ENCODE measurements around the gene LRRC32.

Gene LRRC32

GRCh38 chr11:76627606-76628005 is 42.9 kb downstream of the LRRC32 start:
- no peak for ATAC-seq (ENCODE audit: low read depth)
- no peak for TF ChIP-seq CTCF (IDR thresholded peaks at IDR 0.05; ENCODE audit: poor library complexity, severe bottlenecking)

GRCh38 chr11:76626921-76627401 is 43.6 kb downstream of the LRRC32 start:
- H3K27me3 ChIP-seq (ENCODE audit: insufficient read depth, poor library complexity, severe bottlenecking), result no peaks in the 10 kb centered on the region
- H3K4me1 ChIP-seq (ENCODE audit: insufficient read depth, poor library complexity, severe bottlenecking), result no peaks in the 10 kb centered on the region
- H3K4me3 ChIP-seq (ENCODE audit: severe bottlenecking), result no peak overlapping the region
- no peaks in the 10 kb centered on the region for H3K36me3 ChIP-seq (ENCODE audit: low read depth)
- no peak for DNase-seq (ENCODE audit: low spot score)
- no peaks in the 10 kb centered on the region for H3K9me3 ChIP-seq (ENCODE audit: severe bottlenecking)
- no peak overlapping the region for H3K27ac ChIP-seq (ENCODE audit: poor library complexity, severe bottlenecking)
- no peak for TF ChIP-seq CTCF (IDR thresholded peaks at IDR 0.05; ENCODE audit: poor library complexity, severe bottlenecking)
- no peak for ATAC-seq (ENCODE audit: low read depth)

More at GRCh38 chr11:76627606-76628005, 42.9 kb downstream of the LRRC32 start:
- DNase-seq (ENCODE audit: low spot score), result no peak
- no peaks in the 10 kb centered on the region for H3K27me3 ChIP-seq (ENCODE audit: insufficient read depth, poor library complexity, severe bottlenecking)
- no peaks in the 10 kb centered on the region for H3K9me3 ChIP-seq (ENCODE audit: severe bottlenecking)
- H3K36me3 ChIP-seq (ENCODE audit: low read depth), result no peaks in the 10 kb centered on the region
- no peaks in the 10 kb centered on the region for H3K4me1 ChIP-seq (ENCODE audit: insufficient read depth, poor library complexity, severe bottlenecking)
- H3K27ac ChIP-seq (ENCODE audit: poor library complexity, severe bottlenecking), result no peak overlapping the region
- H3K4me3 ChIP-seq (ENCODE audit: severe bottlenecking), result no peak overlapping the region

GRCh38 chr11:76626266-76626665 is 44.3 kb downstream of the LRRC32 start:
- Histone ChIP-seq H3K27me3 (ENCODE audit: insufficient read depth, poor library complexity, severe bottlenecking) (no peaks in the 10 kb centered on the region), H3K4me3 (ENCODE audit: severe bottlenecking) (no peak overlapping the region), H3K9me3 (ENCODE audit: severe bottlenecking) (no peaks in the 10 kb centered on the region), H3K36me3 (ENCODE audit: low read depth) (no peaks in the 10 kb centered on the region), H3K4me1 (ENCODE audit: insufficient read depth, poor library complexity, severe bottlenecking) (no peaks in the 10 kb centered on the region), H3K27ac (ENCODE audit: poor library complexity, severe bottlenecking) (no peak overlapping the region)
- ATAC-seq (ENCODE audit: low read depth), result no peak
- TF ChIP-seq CTCF (IDR thresholded peaks at IDR 0.05; ENCODE audit: poor library complexity, severe bottlenecking), result no peak
- DNase-seq (ENCODE audit: low spot score), result no peak

- H3K36me3 ChIP-seq (ENCODE audit: low read depth), result no peaks in the 10 kb centered on the region
- H3K4me3 ChIP-seq (ENCODE audit: severe bottlenecking), result no peak overlapping the region
- no peaks in the 10 kb centered on the region for H3K4me1 ChIP-seq (ENCODE audit: insufficient read depth, poor library complexity, severe bottlenecking)
- no peak for TF ChIP-seq CTCF (IDR thresholded peaks at IDR 0.05; ENCODE audit: poor library complexity, severe bottlenecking)
- H3K27ac ChIP-seq (ENCODE audit: poor library complexity, severe bottlenecking), result no peak overlapping the region
- ATAC-seq (ENCODE audit: low read depth) (no peak), DNase-seq (ENCODE audit: low spot score) (no peak)
- no peaks in the 10 kb centered on the region for H3K9me3 ChIP-seq (ENCODE audit: severe bottlenecking)
- no peaks in the 10 kb centered on the region for H3K27me3 ChIP-seq (ENCODE audit: insufficient read depth, poor library complexity, severe bottlenecking)
Measured at GRCh38 chr11:76625472-76626186, 44.9 kb downstream of the LRRC32 start.

Measured in RWPE2 (cell line).